Nephron progenitor cell (in vitro differentiated cells): Measurements from ENCODE around the gene KRTAP10-4.

Source experiments
- DNase-seq: peaks from one replicate; pipeline ENCODE4 v3.0.0; 2021
- H3K27ac Mint-ChIP-seq: 2 replicates; pipeline ENCODE4 v1.8.0; 2021; ENCODE audit warnings: mild to moderate bottlenecking, moderate library complexity, mixed read lengths
- H3K27me3 Mint-ChIP-seq: 2 replicates; pipeline ENCODE4 v1.8.0; 2021; ENCODE audit warnings: mild to moderate bottlenecking, low read depth, mixed read lengths; ENCODE audit not compliant: poor library complexity
- H3K36me3 Mint-ChIP-seq: 2 replicates; pipeline ENCODE4 v1.8.0; 2021; ENCODE audit warnings: low read depth, mixed read lengths
- H3K4me1 Mint-ChIP-seq: 2 replicates; pipeline ENCODE4 v1.8.0; 2021; ENCODE audit warnings: mixed read lengths
- H3K4me3 Mint-ChIP-seq: 2 replicates; pipeline ENCODE4 v1.8.0; 2021; ENCODE audit warnings: mild to moderate bottlenecking, moderate library complexity, mixed read lengths
- H3K9me3 Mint-ChIP-seq: 2 replicates; pipeline ENCODE4 v1.8.0; 2021; ENCODE audit warnings: mild to moderate bottlenecking, moderate library complexity, mixed read lengths
- TF ChIP-seq, protein P1 (sequence below): fragments of 200-600 bp; sonication (generic); IDR thresholded peaks from 2 replicates; pipeline ENCODE4 v1.5.0; 2021; ENCODE audit warnings: antibody characterized with exemption

KRTAP10-4 gene

DNA sequence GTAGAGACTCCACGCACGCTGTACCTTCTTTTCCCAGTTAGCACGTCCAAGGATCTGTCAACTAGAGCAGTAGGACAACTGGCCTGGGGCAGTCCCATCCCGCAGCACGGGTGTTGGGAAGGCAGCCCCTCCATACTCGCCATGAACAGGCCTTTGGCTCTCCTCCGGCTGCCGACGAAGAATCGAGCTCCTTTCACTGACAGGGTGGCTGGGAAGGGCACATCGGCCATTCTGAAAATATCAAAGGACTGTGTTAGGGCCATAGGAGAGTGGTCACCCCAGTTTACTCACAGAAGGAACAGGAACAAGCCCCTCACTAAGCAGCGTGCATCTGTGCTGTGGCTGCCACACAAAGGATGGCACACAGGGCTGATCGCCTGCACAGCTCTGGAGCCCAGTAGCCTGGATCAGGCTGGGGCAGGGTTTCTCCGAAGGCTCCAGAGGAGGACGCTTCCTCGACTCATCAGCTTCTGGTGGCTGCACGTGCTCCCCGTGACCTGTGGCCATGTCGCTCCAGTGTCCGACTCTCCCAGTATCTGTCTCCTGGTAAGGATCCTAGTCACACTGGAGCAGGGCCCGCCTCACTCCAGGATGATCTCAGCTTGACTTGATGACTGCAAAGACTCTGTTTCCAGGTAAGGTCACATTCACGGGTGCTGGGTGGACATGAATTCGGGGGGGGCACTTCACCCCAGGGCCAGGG lies 42.5 kb upstream of the KRTAP10-4 start:
- H3K36me3 Mint-ChIP-seq = no peaks in the 10 kb centered on the region

DNA sequence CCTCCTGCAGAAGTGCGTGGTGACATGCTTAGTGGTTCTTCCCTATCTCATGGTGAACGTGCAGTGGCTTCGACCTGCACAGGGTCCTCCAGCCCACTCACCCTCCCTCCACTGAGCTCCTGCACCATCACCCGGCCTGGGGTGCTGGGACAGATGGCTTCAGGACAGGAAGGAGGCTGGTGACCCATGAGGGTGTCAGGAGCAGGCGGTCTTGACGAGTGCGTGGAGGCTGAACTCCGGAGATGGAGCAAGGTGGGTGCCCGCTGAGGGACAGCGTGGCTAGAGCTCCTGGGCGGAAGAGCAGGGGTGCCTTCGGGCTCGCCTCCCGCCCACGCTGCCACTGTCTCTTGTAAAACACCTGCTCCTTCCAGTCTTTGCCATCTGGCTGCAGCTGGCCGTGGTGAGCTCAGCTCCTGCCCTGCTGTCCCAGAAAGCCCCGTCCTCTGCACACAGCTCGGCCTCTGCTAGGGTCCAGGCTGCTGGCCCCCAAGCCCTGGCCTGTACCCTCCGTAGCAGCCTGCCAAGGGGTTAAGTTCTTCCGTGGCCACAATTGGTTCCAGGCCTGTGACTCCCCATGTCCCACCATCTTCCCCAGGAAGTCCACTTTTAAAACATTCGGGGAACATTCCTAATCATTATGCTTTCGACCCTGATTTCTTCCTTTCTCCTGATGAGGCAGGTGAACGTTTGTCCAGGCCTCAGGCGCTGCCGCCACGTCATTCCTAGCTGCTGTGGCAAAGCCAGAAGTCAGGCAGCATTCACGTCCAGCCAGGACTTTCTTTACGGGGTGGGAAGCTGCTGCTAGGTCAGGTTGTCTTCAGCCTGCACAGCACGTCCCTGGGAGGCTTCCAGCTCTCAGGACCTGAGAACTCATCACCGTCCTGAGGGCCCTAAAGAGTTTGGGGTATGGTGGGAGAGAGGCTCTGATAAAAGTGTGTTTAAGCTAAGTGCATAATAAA lies 41.6 kb upstream of the KRTAP10-4 start:
- Mint-ChIP-seq H3K4me3 (no peak overlapping the region), H3K27me3 (peaks cover 10% of the 10 kb centered on the region), H3K4me1 (no peaks in the 10 kb centered on the region), H3K9me3 (no peaks in the 10 kb centered on the region), H3K36me3 (no peaks in the 10 kb centered on the region), H3K27ac (no peak overlapping the region)
- no peak for DNase-seq
- TF ChIP-seq, protein P1, sequence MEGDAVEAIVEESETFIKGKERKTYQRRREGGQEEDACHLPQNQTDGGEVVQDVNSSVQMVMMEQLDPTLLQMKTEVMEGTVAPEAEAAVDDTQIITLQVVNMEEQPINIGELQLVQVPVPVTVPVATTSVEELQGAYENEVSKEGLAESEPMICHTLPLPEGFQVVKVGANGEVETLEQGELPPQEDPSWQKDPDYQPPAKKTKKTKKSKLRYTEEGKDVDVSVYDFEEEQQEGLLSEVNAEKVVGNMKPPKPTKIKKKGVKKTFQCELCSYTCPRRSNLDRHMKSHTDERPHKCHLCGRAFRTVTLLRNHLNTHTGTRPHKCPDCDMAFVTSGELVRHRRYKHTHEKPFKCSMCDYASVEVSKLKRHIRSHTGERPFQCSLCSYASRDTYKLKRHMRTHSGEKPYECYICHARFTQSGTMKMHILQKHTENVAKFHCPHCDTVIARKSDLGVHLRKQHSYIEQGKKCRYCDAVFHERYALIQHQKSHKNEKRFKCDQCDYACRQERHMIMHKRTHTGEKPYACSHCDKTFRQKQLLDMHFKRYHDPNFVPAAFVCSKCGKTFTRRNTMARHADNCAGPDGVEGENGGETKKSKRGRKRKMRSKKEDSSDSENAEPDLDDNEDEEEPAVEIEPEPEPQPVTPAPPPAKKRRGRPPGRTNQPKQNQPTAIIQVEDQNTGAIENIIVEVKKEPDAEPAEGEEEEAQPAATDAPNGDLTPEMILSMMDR = no peak

More for the DNA sequence above, 42.5 kb upstream of the KRTAP10-4 start:
- no peak overlapping the region for H3K4me3 Mint-ChIP-seq
- H3K27ac Mint-ChIP-seq = no peak overlapping the region
- TF ChIP-seq, protein P1 = no peak
- no peaks in the 10 kb centered on the region for H3K9me3 Mint-ChIP-seq
- no peaks in the 10 kb centered on the region for H3K4me1 Mint-ChIP-seq
- DNase-seq = no peak
- H3K27me3 Mint-ChIP-seq = peaks cover 11% of the 10 kb centered on the region

DNA sequence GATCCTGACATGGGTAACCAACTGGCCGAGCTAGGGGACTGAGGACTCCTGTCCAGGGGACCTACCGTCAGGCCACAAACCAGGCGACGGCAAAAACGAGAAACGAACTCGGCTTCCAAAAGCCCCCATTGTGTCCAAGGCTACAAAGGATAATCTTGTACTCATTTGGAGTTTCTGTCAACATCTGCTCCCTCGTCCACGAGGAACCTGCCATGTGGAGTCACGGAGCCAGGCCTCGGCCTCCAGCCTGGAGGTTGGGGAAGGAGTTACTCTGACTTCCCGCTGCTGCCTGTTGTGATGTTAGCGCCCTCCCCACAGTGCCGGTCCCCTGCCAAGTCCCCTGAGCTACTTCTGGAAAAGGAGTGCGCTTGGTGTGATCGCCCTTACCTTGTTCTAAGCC lies 40.8 kb upstream of the KRTAP10-4 start:
- no peak overlapping the region for H3K4me3 Mint-ChIP-seq
- H3K27ac Mint-ChIP-seq = no peak overlapping the region
- H3K9me3 Mint-ChIP-seq = no peaks in the 10 kb centered on the region
- no peaks in the 10 kb centered on the region for H3K4me1 Mint-ChIP-seq
- no peak for DNase-seq
- TF ChIP-seq, protein P1 = no peak
- peaks cover 8% of the 10 kb centered on the region for H3K27me3 Mint-ChIP-seq
- no peaks in the 10 kb centered on the region for H3K36me3 Mint-ChIP-seq

DNA sequence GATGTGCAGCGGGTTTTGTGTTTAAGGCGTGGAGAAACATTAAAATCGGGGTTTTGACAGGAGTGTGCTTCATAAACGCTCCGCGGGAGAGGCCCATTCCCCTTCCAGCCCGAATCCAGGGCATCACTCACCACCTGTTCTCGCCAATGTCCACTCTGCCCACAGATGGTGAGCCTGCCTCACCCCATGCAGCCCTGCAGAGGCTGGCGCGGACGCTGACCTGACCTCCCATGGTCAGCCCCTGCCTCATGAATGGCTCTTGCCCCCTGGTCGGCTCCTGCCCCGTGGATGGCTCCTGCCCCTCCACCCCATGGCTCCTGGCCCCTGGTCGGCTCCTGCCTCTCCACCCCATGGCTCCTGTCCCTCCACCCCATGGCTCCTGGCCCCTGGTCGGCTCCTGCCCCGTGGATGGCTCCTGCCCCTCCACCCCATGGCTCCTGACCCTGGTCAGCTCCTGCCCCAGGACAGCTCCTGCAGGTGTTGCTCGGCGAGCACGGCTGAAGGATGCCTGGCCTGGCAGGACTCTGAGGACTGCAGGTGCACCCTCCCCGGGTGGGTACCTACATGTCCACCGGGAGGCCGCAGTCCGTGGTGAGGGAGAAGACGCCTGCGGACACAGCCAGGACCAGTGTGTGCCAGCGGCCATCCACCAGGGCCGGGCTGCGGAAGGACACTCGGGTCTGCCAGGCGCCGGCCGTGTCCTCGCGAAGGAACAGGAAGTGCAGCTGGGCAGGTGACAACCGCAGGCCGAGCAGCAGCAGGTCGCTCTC lies 40.2 kb upstream of the KRTAP10-4 start:
- TF ChIP-seq, protein P1 = no peak
- H3K36me3 Mint-ChIP-seq = no peaks in the 10 kb centered on the region
- DNase-seq = no peak
- H3K27me3 Mint-ChIP-seq = peaks cover 8% of the 10 kb centered on the region
- H3K4me1 Mint-ChIP-seq = no peaks in the 10 kb centered on the region
- no peaks in the 10 kb centered on the region for H3K9me3 Mint-ChIP-seq
- no peak overlapping the region for H3K27ac Mint-ChIP-seq
- H3K4me3 Mint-ChIP-seq = no peak overlapping the region

DNA sequence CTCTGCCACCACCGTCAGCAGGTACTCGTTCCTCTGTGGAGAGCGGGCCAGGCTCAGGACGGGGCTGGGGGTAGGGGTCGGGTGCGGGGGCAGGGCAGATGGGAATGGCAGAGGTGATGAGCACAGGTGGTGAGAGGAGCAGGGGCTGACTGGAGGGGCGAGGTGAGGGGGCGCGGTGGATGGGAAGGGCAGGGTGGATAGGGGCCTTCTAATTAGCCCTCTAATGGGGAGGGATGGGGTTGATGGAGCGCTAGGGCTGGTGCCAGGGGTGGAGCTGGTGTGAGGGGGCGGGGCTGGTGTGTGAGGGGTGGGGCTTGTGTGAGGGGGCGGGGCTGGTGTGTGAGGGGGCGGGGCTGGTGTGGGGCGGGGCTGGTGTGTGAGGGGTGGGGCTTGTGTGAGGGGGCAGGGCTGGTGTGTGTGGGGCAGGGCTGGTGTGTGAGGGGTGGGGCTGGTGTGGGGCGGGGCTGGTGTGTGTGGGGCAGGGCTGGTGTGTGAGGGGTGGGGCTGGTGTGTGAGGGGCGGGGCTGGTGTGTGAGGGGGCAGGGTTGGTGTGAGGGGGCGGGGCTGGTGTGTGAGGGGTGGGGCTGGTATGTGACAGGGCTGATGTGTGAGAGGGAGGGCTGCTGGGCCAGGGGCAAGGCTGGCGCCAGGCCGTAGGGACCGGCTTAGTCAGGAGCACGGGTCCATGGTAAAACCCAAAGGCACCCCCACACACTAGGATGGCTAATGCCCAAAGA lies 39.5 kb upstream of the KRTAP10-4 start:
- Mint-ChIP-seq H3K27me3 (peaks cover 8% of the 10 kb centered on the region), H3K9me3 (no peaks in the 10 kb centered on the region), H3K4me3 (no peak overlapping the region), H3K27ac (no peak overlapping the region), H3K36me3 (no peaks in the 10 kb centered on the region), H3K4me1 (peaks cover 5% of the 10 kb centered on the region)
- DNase-seq = no peak
- TF ChIP-seq, protein P1 = no peak
